H9 (cell line): ENCODE results near the gene EVX2. TPM values are rescaled to one million over a fixed set of nuclear protein-coding genes. Genes with fewer than 3 reads are reported as not detected.

Experiments
- DNase-seq: peaks from one replicate; pipeline ENCODE4 v3.0.0-alpha.2; 2017
- H2AFZ ChIP-seq: one replicate; pipeline ENCODE4 v1.6.1; 2013; ENCODE audit warnings: mild to moderate bottlenecking, low read length, control low read depth, moderate library complexity
- H2AK5ac ChIP-seq: 2 replicates; pipeline ENCODE4 v1.6.1; 2013; ENCODE audit warnings: low read length, control low read depth, mixed read lengths; ENCODE audit not compliant: insufficient read length
- H2BK120ac ChIP-seq: one replicate; pipeline ENCODE4 v1.6.1; 2013; ENCODE audit warnings: low read depth, mild to moderate bottlenecking, low read length, control low read depth, inconsistent platforms; ENCODE audit not compliant: poor library complexity, severe bottlenecking
- H2BK12ac ChIP-seq: 2 replicates; pipeline ENCODE4 v1.6.1; 2013; ENCODE audit warnings: low read length, control low read depth, mixed read lengths, low read depth; ENCODE audit not compliant: insufficient read length
- H2BK15ac ChIP-seq: 2 replicates; pipeline ENCODE4 v1.6.1; 2013; ENCODE audit warnings: low read depth, low read length, control low read depth
- H2BK20ac ChIP-seq: one replicate; pipeline ENCODE4 v1.6.1; 2013; ENCODE audit warnings: low read depth, mild to moderate bottlenecking, low read length, control low read depth, inconsistent platforms; ENCODE audit not compliant: poor library complexity, severe bottlenecking
- H2BK5ac ChIP-seq: 2 replicates; pipeline ENCODE4 v1.6.1; 2013; ENCODE audit warnings: low read length, control low read depth, mixed read lengths; ENCODE audit not compliant: insufficient read length
- H3K14ac ChIP-seq: 2 replicates; pipeline ENCODE4 v1.6.1; 2013; ENCODE audit warnings: low read length, control low read depth; ENCODE audit not compliant: insufficient read depth
- H3K18ac ChIP-seq: 2 replicates; pipeline ENCODE4 v1.6.1; 2013; ENCODE audit warnings: low read depth, mild to moderate bottlenecking, mixed read lengths, low read length, control low read depth; ENCODE audit not compliant: insufficient read length
- H3K23ac ChIP-seq: 2 replicates; pipeline ENCODE4 v1.6.1; 2013; ENCODE audit warnings: low read length, control low read depth, mixed read lengths, low read depth; ENCODE audit not compliant: insufficient read length
- H3K23me2 ChIP-seq: 2 replicates; pipeline ENCODE4 v1.6.1; 2013; ENCODE audit warnings: low read depth, mild to moderate bottlenecking, mixed read lengths, low read length, control low read depth; ENCODE audit not compliant: insufficient read length, poor library complexity, severe bottlenecking
- H3K27ac ChIP-seq: 2 replicates; pipeline ENCODE4 v1.5.1; 2013; ENCODE audit warnings: low read length, control low read depth, mixed read lengths, low read depth; ENCODE audit not compliant: insufficient read length
- H3K27me3 ChIP-seq: 2 replicates; pipeline ENCODE4 v1.6.1; 2013; ENCODE audit warnings: low read length, control low read depth, inconsistent platforms; ENCODE audit not compliant: insufficient read depth
- H3K4ac ChIP-seq: 2 replicates; pipeline ENCODE4 v1.6.1; 2013; ENCODE audit warnings: low read depth, mild to moderate bottlenecking, control low read depth, inconsistent platforms, low read length, moderate library complexity
- H3K4me1 ChIP-seq: 2 replicates; pipeline ENCODE4 v1.6.1; 2013; ENCODE audit warnings: low read length, control low read depth, inconsistent platforms; ENCODE audit not compliant: insufficient read depth
- H3K4me2 ChIP-seq: 2 replicates; pipeline ENCODE4 v1.6.1; 2013; ENCODE audit warnings: low read length, control low read depth, mixed read lengths; ENCODE audit not compliant: insufficient read length, insufficient read depth
- H3K56ac ChIP-seq: 2 replicates; pipeline ENCODE4 v1.6.1; 2013; ENCODE audit warnings: low read depth, mild to moderate bottlenecking, mixed read lengths, low read length, control low read depth; ENCODE audit not compliant: insufficient read length
- H3K79me1 ChIP-seq: 2 replicates; pipeline ENCODE4 v1.6.1; 2013; ENCODE audit warnings: low read depth, mild to moderate bottlenecking, moderate library complexity, low read length, control low read depth, inconsistent platforms; ENCODE audit not compliant: insufficient read depth, poor library complexity, severe bottlenecking
- H3K79me2 ChIP-seq: 2 replicates; pipeline ENCODE4 v1.6.1; 2013; ENCODE audit warnings: low read length, control low read depth, inconsistent platforms; ENCODE audit not compliant: insufficient read depth
- H3K9ac ChIP-seq: 2 replicates; pipeline ENCODE4 v1.6.1; 2013; ENCODE audit warnings: low read length, control low read depth, mixed read lengths; ENCODE audit not compliant: insufficient read length; ENCODE audit errors: extremely low read depth
- H3K9me3 ChIP-seq: one replicate; pipeline ENCODE4 v1.6.1; 2013; ENCODE audit warnings: low read depth, low read length, inconsistent platforms; ENCODE audit not compliant: control insufficient read depth
- H3T11ph ChIP-seq: one replicate; pipeline ENCODE4 v1.6.1; 2013; ENCODE audit warnings: mild to moderate bottlenecking, low read length, control low read depth, inconsistent platforms
- H4K20me1 ChIP-seq: one replicate; pipeline ENCODE4 v1.6.1; 2013; ENCODE audit not compliant: control insufficient read depth, insufficient read length, insufficient read depth
- H4K5ac ChIP-seq: 2 replicates; pipeline ENCODE4 v1.6.1; 2013; ENCODE audit warnings: low read depth, mild to moderate bottlenecking, mixed read lengths, low read length, control low read depth; ENCODE audit not compliant: insufficient read length
- H4K8ac ChIP-seq: replicated peaks from 2 replicates; pipeline ENCODE4 v1.6.1; 2013; ENCODE audit warnings: low read length, control low read depth, mixed read lengths, low read depth; ENCODE audit not compliant: insufficient read length
- H4K91ac ChIP-seq: 2 replicates; pipeline ENCODE4 v1.6.1; 2013; ENCODE audit warnings: low read depth, mild to moderate bottlenecking, moderate library complexity, mixed read lengths, low read length, control low read depth; ENCODE audit not compliant: insufficient read length
- H3K27ac Mint-ChIP-seq, 3 experiments: 2 replicates in 2 of 3; 3 replicates in 1 of 3; pipeline ENCODE4 v1.8.0; 2020 to 2021; ENCODE audit warnings: mixed read lengths in 3 of 3, mild to moderate bottlenecking in 1 of 3, moderate library complexity in 1 of 3
- H3K27me3 Mint-ChIP-seq: 2 replicates; pipeline ENCODE4 v1.8.0; 2021; ENCODE audit warnings: low read depth, mild to moderate bottlenecking, moderate library complexity, mixed read lengths
- H3K36me3 Mint-ChIP-seq, 3 experiments: 2 replicates in 2 of 3; 3 replicates in 1 of 3; pipeline ENCODE4 v1.8.0; 2020 to 2021; ENCODE audit warnings: low read depth in 3 of 3, mixed read lengths in 3 of 3; ENCODE audit not compliant: insufficient read depth in 1 of 3
- H3K4me1 Mint-ChIP-seq, 2 experiments: 2 replicates each; pipeline ENCODE4 v1.8.0; 2020; ENCODE audit warnings: mixed read lengths in 2 of 2
- H3K4me3 Mint-ChIP-seq, 2 experiments: 2 replicates in 1 of 2; 3 replicates in 1 of 2; pipeline ENCODE4 v1.8.0; 2020 to 2021; ENCODE audit warnings: mild to moderate bottlenecking in 2 of 2, mixed read lengths in 2 of 2, moderate library complexity in 1 of 2
- H3K9me3 Mint-ChIP-seq, 2 experiments: 2 replicates in 1 of 2; 3 replicates in 1 of 2; pipeline ENCODE4 v1.8.0; 2020; ENCODE audit warnings: mild to moderate bottlenecking in 2 of 2, mixed read lengths in 2 of 2, moderate library complexity in 1 of 2
- CTCF ChIP-seq: fragments of 200-600 bp; sonication (generic); conservative IDR thresholded peaks from 3 replicates; pipeline ENCODE4 v1.8.0; 2021; ENCODE audit warnings: antibody characterized with exemption, mild to moderate bottlenecking
- WGBS: extraction: QIAGEN DNeasy Blood & Tissue Kit; methylation state at CpG from one replicate; pipeline ENCODE4 v1.1.7; 2013; ENCODE audit warnings: missing lambda C conversion rate, low lambda C conversion rate, mixed read lengths; ENCODE audit not compliant: insufficient read length; ENCODE audit errors: extremely low coverage; 5-methylcytosine and 5-hydroxymethylcytosine counted together
- total RNA-seq: library from RNA; stranded (reverse); gene quantifications from 2 replicates; pipeline ENCODE4 v1.2.1, GENCODE V29; 2021

Gene EVX2
- total RNA-seq, 1 experiment from 2014 or later: not detected

GRCh38 chr2:176129813-176130146 is 46.0 kb upstream of the EVX2 start:
- TF ChIP-seq CTCF: no peak
- H2AK5ac ChIP-seq: no peak overlapping the region
- H4K91ac ChIP-seq: no peak overlapping the region
- H3K27me3 Mint-ChIP-seq: peaks cover 98% of the 10 kb centered on the region
- H3K4me1 Mint-ChIP-seq: peaks cover 12 to 14% of the 10 kb centered on the region in 2 experiments
- peak; percentile 35 for DNase-seq
- no peaks in the 10 kb centered on the region; a peak in 2 of 7 replicates for H3K36me3 Mint-ChIP-seq
- no peak overlapping the region for H3K27ac ChIP-seq
- H3K4me3 Mint-ChIP-seq: peak overlapping the region; percentile 45 to 60; a peak in 3 of 5 replicates
- H3K56ac ChIP-seq: no peak overlapping the region
- no peak overlapping the region for H2AFZ ChIP-seq
- H3K14ac ChIP-seq: no peak overlapping the region
- peak overlapping the region; percentile 0 for H3K4me2 ChIP-seq
- H3K18ac ChIP-seq: no peak overlapping the region
- no peak overlapping the region for H3T11ph ChIP-seq
- no peak overlapping the region for H3K4ac ChIP-seq
- no peak overlapping the region for H3K27ac Mint-ChIP-seq
- H2BK15ac ChIP-seq: no peak overlapping the region
- H4K5ac ChIP-seq: no peak overlapping the region
- no peak overlapping the region for H4K8ac ChIP-seq
- H2BK20ac ChIP-seq: no peak overlapping the region
- peaks cover 4 to 15% of the 10 kb centered on the region in 2 experiments for H3K9me3 Mint-ChIP-seq
- H3K23ac ChIP-seq: no peak overlapping the region
- H3K27me3 ChIP-seq: peaks cover 89% of the 10 kb centered on the region
- no peaks in the 10 kb centered on the region for H3K79me1 ChIP-seq
- H3K9me3 ChIP-seq: no peaks in the 10 kb centered on the region
- H3K23me2 ChIP-seq: no peaks in the 10 kb centered on the region
- H3K79me2 ChIP-seq: no peaks in the 10 kb centered on the region
- no peak overlapping the region for H2BK12ac ChIP-seq
- WGBS: no CpG with 5 or more reads among the region's 43 CpGs
- no peaks in the 10 kb centered on the region for H4K20me1 ChIP-seq
- H3K9ac ChIP-seq: no peak overlapping the region
- no peak overlapping the region for H2BK120ac ChIP-seq
- no peaks in the 10 kb centered on the region for H3K4me1 ChIP-seq
- H2BK5ac ChIP-seq: no peak overlapping the region
